Measurements from ENCODE around the gene PRR11.
"Not testable (repeated sequence)": the region's sequence is repeated elsewhere in the genome, so short reads cannot be mapped to it uniquely, and the experiment has no call there.

Gene PRR11

GRCh38 chr17:59172436-59173004, 17.0 kb downstream of the PRR11 start:
- H3K27ac ChIP-seq: no peak overlapping the region
- TF ChIP-seq ZFX (IDR thresholded peaks at IDR 0.05) (no peak), CTCF (conservative IDR thresholded peaks at IDR 0.05) (no peak)

GRCh38 chr17:59174671-59175070, 19.1 kb downstream of the PRR11 start:
- TF ChIP-seq ZFX (IDR thresholded peaks at IDR 0.05): no peak
- no peak for TF ChIP-seq CTCF (conservative IDR thresholded peaks at IDR 0.05)
- no peak overlapping the region for H3K27ac ChIP-seq

- TF ChIP-seq CTCF (conservative IDR thresholded peaks at IDR 0.05): no peak
- TF ChIP-seq ZFX (IDR thresholded peaks at IDR 0.05): no peak
- H3K27ac ChIP-seq: no peak overlapping the region
Measured at GRCh38 chr17:59175076-59175475, 19.5 kb downstream of the PRR11 start.

DNA sequence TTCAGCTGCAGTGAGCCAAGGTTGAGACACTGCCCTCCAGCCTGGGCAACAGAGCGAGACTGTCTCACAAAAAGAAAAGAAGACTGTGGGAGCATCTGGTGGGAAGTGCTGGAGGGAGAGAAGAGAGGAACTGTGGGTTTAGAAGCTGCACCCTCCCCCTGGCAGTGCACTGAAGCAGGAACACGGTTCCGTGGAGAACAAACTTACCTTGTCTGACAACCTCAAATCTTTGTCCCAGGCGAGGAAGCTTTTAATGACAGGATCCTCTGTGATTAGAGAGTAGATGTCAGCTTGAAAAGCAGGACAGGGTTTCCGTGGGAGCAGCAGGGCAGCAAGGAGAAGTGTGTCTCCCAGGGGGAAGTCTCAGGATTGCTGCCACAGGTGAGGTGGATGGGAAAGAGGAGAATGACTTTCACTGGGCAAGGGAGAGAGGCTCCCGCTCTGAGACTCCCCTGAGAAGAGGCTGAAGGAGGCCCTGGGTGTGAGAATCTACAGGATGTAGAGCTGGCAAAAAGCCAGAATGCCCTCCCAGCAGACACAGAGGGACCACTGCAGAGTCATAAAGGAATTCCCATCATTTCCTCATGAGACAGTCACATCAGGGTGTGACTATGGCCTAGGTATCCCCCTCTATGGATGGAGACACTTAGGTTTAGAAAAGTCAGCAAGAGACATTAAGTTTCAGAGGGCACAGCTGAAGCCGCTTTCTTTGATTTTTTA, 22.9 kb downstream of the PRR11 start:
- no peak overlapping the region for H3K27ac ChIP-seq
- TF ChIP-seq CTCF (conservative IDR thresholded peaks at IDR 0.05): no peak
- no peak for TF ChIP-seq ZFX (IDR thresholded peaks at IDR 0.05)

- not testable (repeated sequence) for H3K27ac ChIP-seq
Measured at GRCh38 chr17:59179601-59180000, 24.1 kb downstream of the PRR11 start.

GRCh38 chr17:59180626-59181025, 25.1 kb downstream of the PRR11 start:
- H3K27ac ChIP-seq: no peak overlapping the region
- TF ChIP-seq ZFX (IDR thresholded peaks at IDR 0.05): no peak
- TF ChIP-seq CTCF (conservative IDR thresholded peaks at IDR 0.05): no peak

DNA sequence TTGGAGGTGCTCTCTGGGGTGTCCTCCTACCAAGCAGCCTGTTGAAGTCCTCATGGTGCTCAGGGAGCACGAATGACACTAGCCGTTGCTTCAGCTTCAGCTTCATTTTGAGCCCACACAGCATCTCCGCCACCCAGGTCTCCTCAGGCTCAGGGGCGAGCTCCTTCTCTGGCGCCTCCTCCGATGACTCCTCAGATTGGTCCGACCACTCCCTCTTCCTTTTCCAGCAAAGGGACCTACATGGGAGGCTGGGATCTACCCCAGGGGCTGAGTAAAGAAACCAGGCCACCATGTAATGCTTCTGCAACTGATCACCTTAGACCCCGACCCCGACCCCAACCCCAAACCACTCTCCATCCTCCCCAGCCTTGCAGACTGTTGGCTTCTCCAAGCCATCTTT, 25.9 kb downstream of the PRR11 start:
- no peak for TF ChIP-seq CTCF (conservative IDR thresholded peaks at IDR 0.05)
- TF ChIP-seq ZFX (IDR thresholded peaks at IDR 0.05): no peak

GRCh38 chr17:59185997-59186396, 30.5 kb downstream of the PRR11 start:
- TF ChIP-seq CTCF (conservative IDR thresholded peaks at IDR 0.05) (no peak), ZFX (IDR thresholded peaks at IDR 0.05) (no peak)
- H3K27ac ChIP-seq: no peak overlapping the region

More for the DNA sequence above, 25.9 kb downstream of the PRR11 start:
- H3K27ac ChIP-seq: no peak overlapping the region

All from C4-2B (cell line).